GM12878 (cell line): ENCODE results near the gene TRPC1. TPM values are rescaled to one million over a fixed set of nuclear protein-coding genes. Genes with fewer than 3 reads are reported as not detected.

Source experiments
- ATAC-seq: fragments of 200-7000 bp; cut with Tn5 transposase; 3 replicates; pipeline ENCODE4 v1.9.1; 2020; ENCODE audit warnings: mild to moderate bottlenecking, moderate library complexity
- BruUV-seq: library from RNA; stranded (reverse); fragments of 400-500 nt; replicated peaks from 2 replicates; lab custom pipeline; 2021; lab: Mats Ljungman, UMichigan
- CTCF ChIA-PET: fragments of 300-600 bp; sonication (Branson Sonifier 250); formaldehyde crosslinking; extraction: SDS; loops from one replicate; lab custom pipeline; 2021; ENCODE audit warnings: inconsistent platforms; lab: Yijun Ruan, JAX
- POLR2A ChIA-PET: fragments of 350-600 bp; formaldehyde crosslinking; extraction: SDS; loops from one replicate; lab custom pipeline; 2021; ENCODE audit warnings: inconsistent platforms; lab: Charles Lee
- RAD21 ChIA-PET: fragments of 300-600 bp; sonication (Branson Sonifier 250); formaldehyde crosslinking; loops from one replicate; lab custom pipeline; 2023; ENCODE audit warnings: antibody characterized with exemption; ENCODE audit not compliant: unreplicated experiment; lab: Charles Lee
- SMC1A ChIA-PET: fragments of 300-600 bp; sonication (Branson Sonifier 250); formaldehyde crosslinking; loops from one replicate; lab custom pipeline; 2023; ENCODE audit not compliant: unreplicated experiment, uncharacterized antibody; lab: Charles Lee
- DNase-seq: peaks from one replicate; pipeline ENCODE4 v3.0.0-alpha.2; 2011; ENCODE audit warnings: low read depth, low spot score
- FAIRE-seq: peaks from 3 replicates; lab custom pipeline; 2011; peaks lifted over from hg19 to GRCh38; lab: Jason Lieb, UNC
- H2AFZ ChIP-seq: 2 replicates; pipeline ENCODE4 v1.6.0; 2011; ENCODE audit warnings: low read depth, low read length, control low read depth; ENCODE audit not compliant: control insufficient read depth
- H3K27ac ChIP-seq: 2 replicates; pipeline ENCODE4 v1.5.1; 2011; ENCODE audit warnings: control low read depth; ENCODE audit not compliant: control insufficient read depth, insufficient read depth
- H3K27me3 ChIP-seq, 2 experiments: replicated peaks in 1 of 2; 2 replicates each; pipeline versions ENCODE4 v1.6.0 to v1.6.1; 2011; ENCODE audit warnings: low read length in 1 of 2; ENCODE audit not compliant: control insufficient read depth in 2 of 2, insufficient read depth in 2 of 2
- H3K36me3 ChIP-seq, 2 experiments: 2 replicates each; pipeline ENCODE4 v1.5.1; 2011; ENCODE audit warnings: low read length in 1 of 2; ENCODE audit not compliant: control insufficient read depth in 2 of 2, insufficient read depth in 2 of 2
- H3K4me1 ChIP-seq: 2 replicates; pipeline ENCODE4 v1.6.1; 2011; ENCODE audit warnings: mild to moderate bottlenecking, low read length, moderate library complexity, mixed read lengths; ENCODE audit not compliant: control insufficient read depth, insufficient read depth
- H3K4me2 ChIP-seq: 2 replicates; pipeline ENCODE4 v1.6.0; 2011; ENCODE audit warnings: control low read depth; ENCODE audit not compliant: control insufficient read depth, insufficient read depth
- H3K4me3 ChIP-seq: fragments of 200-600 bp; sonication (generic); 2 replicates; pipeline ENCODE4 v1.5.1; 2016
- H3K79me2 ChIP-seq: 2 replicates; pipeline ENCODE4 v1.6.0; 2011; ENCODE audit warnings: low read length; ENCODE audit not compliant: control insufficient read depth, insufficient read depth
- H3K9ac ChIP-seq: 2 replicates; pipeline ENCODE4 v1.8.0; 2011; ENCODE audit warnings: low read length, control low read depth, mixed read lengths; ENCODE audit not compliant: control insufficient read depth, insufficient read depth
- H3K9me3 ChIP-seq: replicated peaks from 3 replicates; pipeline ENCODE4 v1.5.1; 2011; ENCODE audit warnings: mild to moderate bottlenecking, low read length; ENCODE audit not compliant: control insufficient read depth, insufficient read depth
- H4K20me1 ChIP-seq: 2 replicates; pipeline ENCODE4 v1.6.0; 2011; ENCODE audit not compliant: control insufficient read depth, insufficient read depth
- BCL3 ChIP-seq: IDR thresholded peaks from 2 replicates; pipeline ENCODE4 v1.6.1; 2011; ENCODE audit warnings: borderline replicate concordance, low read depth, mild to moderate bottlenecking, moderate library complexity, low read length; ENCODE audit not compliant: insufficient read depth, poor library complexity, severe bottlenecking
- CEBPB ChIP-seq, 2 experiments: fragments of 150-350 bp in 1 of 2; IDR thresholded peaks; 2 replicates each; pipeline ENCODE4 v1.6.1; 2012 to 2014; ENCODE audit warnings: low read depth in 2 of 2, low read length in 2 of 2, borderline replicate concordance in 1 of 2, inconsistent platforms in 1 of 2
- CUX1 ChIP-seq: IDR thresholded peaks from 2 replicates; pipeline ENCODE4 v1.6.1; 2012; ENCODE audit warnings: improper control_type of control experiment, low read depth, low read length; ENCODE audit not compliant: insufficient replicate concordance
- RCOR1 ChIP-seq: conservative IDR thresholded peaks from 2 replicates; pipeline ENCODE4 v1.6.1; 2012; ENCODE audit warnings: low read depth, low read length, improper control_type of control experiment
- RELB ChIP-seq: fragments of 450-650 bp; IDR thresholded peaks from 2 replicates; pipeline ENCODE4 v1.6.1; 2017; ENCODE audit warnings: low read depth, mild to moderate bottlenecking, moderate library complexity
- SUPT20H ChIP-seq: IDR thresholded peaks from 2 replicates; pipeline ENCODE4 v1.6.1; 2011; ENCODE audit warnings: low read depth, mild to moderate bottlenecking, low read length, moderate library complexity, borderline replicate concordance; ENCODE audit not compliant: control insufficient read depth
- ZBTB11 ChIP-seq: fragments of 450-650 bp; formaldehyde crosslinking; IDR thresholded peaks from 2 replicates; pipeline ENCODE4 v1.5.0; 2022; ENCODE audit warnings: mild to moderate bottlenecking, missing genetic modification characterization
- WGBS: methylation state at CpG from one replicate; pipeline ENCODE4 v1.1.6; 2016; ENCODE audit warnings: low lambda C conversion rate; ENCODE audit not compliant: insufficient replicate concordance, insufficient coverage; ENCODE audit errors: missing lambda C conversion rate; 5-methylcytosine and 5-hydroxymethylcytosine counted together
- in situ Hi-C: fragments of 300-500 bp; cut with MboI; formaldehyde crosslinking; loops from 9 replicates; pipeline ENCODE4 v1.14.3; 2018; ENCODE audit warnings: mixed read lengths
- intact Hi-C: fragments of 100-400 bp; cut with micrococcal nuclease; formaldehyde crosslinking; loops from one replicate; pipeline ENCODE4 v1.14.2; 2022; ENCODE audit not compliant: unreplicated experiment
- polyA plus RNA-seq, 11 experiments: library from polyadenylated mRNA; depleted of rRNA in 4 of 11; unstranded in 6 of 11; stranded (reverse) in 5 of 11; fragments of >200 nt; fragmentation: Nextera tagmentation in 4 of 11; fragmentation: Illumina TruSeq in 1 of 11; extraction: Ambion mirVana in 4 of 11; extraction: Trizol in 1 of 11; gene quantifications; 1 replicate in 1 of 11; 2 replicates in 10 of 11; pipeline versions ENCODE4 v1.2.1 to v1.2.3, GENCODE V29; 2011 to 2016; ENCODE audit warnings: inconsistent platforms in 2 of 11, missing spikeins in 2 of 11, low read depth in 1 of 11
- total RNA-seq, 4 experiments: library from RNA; depleted of rRNA in 3 of 4; stranded (reverse); fragments of >200 nt in 3 of 4; fragmentation: Illumina TruSeq in 1 of 4; extraction: Trizol in 1 of 4; gene quantifications; 2 replicates each; pipeline versions ENCODE4 v1.2.1 to v1.2.3, GENCODE V29; 2013 to 2021

TRPC1 gene
- total and polyA plus RNA-seq, 10 of the 15 experiments (the other 5 are each of a cell fraction or from before 2014, with no cell fraction given), result 0.05 to 2.9 (median 0.17) TPM

GRCh38 chr3:142795332-142795731, 71.5 kb downstream of the TRPC1 start:
- intact Hi-C loops, result no loop called here
- SMC1A ChIA-PET, result interaction anchor here (0.9 kb wide), 1 partner anchor 33 kb away, joined by 3 read pairs; no protein-coding TSS in a partner anchor

More at GRCh38 chr3:142795332-142795731, 71.5 kb downstream of the TRPC1 start:
- Histone ChIP-seq H4K20me1 (no peaks in the 10 kb centered on the region), H3K4me3 (no peak overlapping the region), H3K9ac (no peak overlapping the region), H3K4me1 (no peaks in the 10 kb centered on the region), H3K9me3 (no peaks in the 10 kb centered on the region; the same call in 2 of the 3 replicates), H3K79me2 (no peaks in the 10 kb centered on the region), H2AFZ (no peak overlapping the region), H3K4me2 (no peak overlapping the region), H3K36me3 (no peaks in the 10 kb centered on the region), H3K27ac (no peak overlapping the region), H3K27me3 (peaks cover 0 to 5% of the 10 kb centered on the region in 2 experiments; a peak in 2 of 4 replicates)
- ChIA-PET CTCF (no interaction called here), POLR2A (no interaction called here), RAD21 (no interaction called here)
- ATAC-seq (no peak), DNase-seq (no peak), FAIRE-seq (no peak)
- in situ Hi-C loops, result no loop called here
- 0% methylated on average over 1 of the region's 1 CpG for WGBS
- TF ChIP-seq CUX1, result no peak
- TF ChIP-seq BCL3, result no peak
- no peak for TF ChIP-seq ZBTB11 (CRISPR knock-in tag)
- no peak for TF ChIP-seq CEBPB (IDR thresholded peaks at IDR 0.05; ENCODE audit: borderline replicate concordance in 1 of 2, low read depth in 2 of 2, low read length in 2 of 2)
- TF ChIP-seq RCOR1, result no peak
- no peak for TF ChIP-seq RELB
- TF ChIP-seq SUPT20H, result no peak
- no TSS peak for BruUV-seq
